Activated T-helper 1 cell treated with Interleukin-2 at 50 U/mL for 16 hours (primary cell): Measurements from ENCODE around the gene AJAP1.

ENCODE experiments used
- DNase-seq: peaks from one replicate; pipeline ENCODE4 v3.0.0-alpha.2; 2020; ENCODE audit warnings: low read depth

The AJAP1 gene

DNA sequence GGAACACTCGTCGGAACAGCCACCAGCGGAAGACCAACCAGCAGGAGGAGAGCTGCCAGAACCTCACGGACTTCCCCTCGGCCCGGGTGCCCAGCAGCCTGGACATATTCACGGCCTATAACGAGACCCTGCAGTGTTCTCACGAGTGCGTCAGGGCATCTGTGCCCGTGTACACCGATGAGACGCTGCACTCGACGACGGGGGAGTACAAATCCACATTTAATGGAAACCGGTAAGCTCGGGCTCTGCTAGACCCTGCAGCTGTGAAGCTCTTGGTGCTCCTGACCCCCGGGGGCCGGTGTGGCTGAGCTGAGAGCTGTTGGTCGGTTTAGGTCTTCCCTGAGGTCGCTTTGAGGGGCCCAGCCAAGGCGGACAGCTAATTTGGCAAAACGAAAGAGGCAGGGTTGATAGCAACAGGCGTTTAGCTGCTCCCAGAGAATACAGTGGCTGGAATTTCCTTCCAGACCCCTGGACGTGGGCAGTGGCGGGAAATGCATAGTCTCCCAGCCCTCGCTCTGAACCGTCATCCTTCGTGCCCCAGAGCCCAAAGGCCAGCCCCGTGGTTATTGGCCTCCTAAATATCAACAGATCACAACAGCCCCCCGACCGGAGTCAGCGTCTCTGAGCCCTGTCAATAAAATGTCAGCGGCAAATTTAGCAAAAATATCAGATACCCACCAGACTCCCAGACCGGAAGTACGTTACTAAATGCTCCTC is 118.0 kb downstream of the AJAP1 start:
- DNase-seq = no peak

DNA sequence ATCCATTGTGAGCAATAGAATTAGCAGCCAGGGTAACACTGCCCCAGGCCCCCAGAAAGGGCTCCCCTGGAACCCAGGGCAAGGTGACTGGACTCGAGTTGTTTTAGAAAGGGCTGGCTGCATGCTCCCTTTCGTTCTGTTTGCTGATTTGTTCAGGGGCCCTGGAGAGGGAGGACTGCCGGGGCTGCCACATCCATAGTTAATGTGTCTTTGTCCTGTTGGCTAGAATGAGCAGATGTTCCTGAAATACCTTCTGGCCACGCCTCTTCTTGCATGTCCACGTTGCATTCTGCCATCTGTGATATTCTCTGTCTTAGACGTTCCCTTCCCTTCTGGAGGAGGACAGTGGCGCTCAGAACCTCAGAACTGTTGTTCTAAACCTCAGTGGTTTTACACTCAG is 118.8 kb downstream of the AJAP1 start:
- DNase-seq = no peak

GRCh38 chr1:4775506-4775905 is 121.1 kb downstream of the AJAP1 start:
- no peak for DNase-seq

DNA sequence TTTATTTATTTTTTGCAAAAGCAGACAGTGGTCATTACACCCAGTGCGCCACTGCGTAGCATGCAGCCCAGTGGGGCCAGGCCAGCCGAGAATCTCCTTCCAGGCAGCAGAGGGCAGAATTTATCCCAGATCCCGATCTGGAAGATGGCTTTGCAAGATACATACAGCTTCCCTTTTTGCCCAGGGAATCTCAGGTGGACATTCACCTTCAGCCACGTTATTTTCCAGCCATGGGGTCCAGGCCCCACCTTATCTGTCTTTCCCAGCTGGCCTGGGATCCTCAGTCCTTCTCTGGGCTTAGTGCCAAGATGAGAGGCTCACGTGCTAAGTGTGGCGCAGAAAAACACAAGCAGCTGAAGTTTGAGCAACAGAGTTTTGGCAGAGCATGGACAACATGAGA is 123.6 kb downstream of the AJAP1 start:
- DNase-seq = no peak

- no peak for DNase-seq
These were observed 127.2 kb downstream of the AJAP1 start for GRCh38 chr1:4781646-4782045.

DNA sequence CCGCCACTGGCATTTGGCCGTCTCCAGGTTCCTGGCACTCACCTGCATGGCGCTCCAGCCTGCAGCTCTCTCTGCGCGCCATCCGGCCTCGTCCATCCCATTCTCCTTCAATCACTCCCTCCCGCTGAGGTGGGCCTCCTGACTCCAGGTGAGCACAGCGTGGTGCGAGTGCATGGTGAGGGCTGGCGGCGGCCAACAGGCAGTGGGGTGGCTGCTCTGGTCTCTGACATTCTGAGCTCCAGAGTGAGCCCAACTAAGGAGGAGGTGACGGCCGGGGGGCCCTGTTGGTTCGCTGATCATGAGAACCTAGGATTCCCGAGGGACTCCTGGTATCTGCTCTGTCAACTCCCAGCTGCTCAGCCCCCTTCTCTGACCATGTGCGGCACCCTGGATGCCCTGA is 130.4 kb downstream of the AJAP1 start:
- no peak for DNase-seq

DNA sequence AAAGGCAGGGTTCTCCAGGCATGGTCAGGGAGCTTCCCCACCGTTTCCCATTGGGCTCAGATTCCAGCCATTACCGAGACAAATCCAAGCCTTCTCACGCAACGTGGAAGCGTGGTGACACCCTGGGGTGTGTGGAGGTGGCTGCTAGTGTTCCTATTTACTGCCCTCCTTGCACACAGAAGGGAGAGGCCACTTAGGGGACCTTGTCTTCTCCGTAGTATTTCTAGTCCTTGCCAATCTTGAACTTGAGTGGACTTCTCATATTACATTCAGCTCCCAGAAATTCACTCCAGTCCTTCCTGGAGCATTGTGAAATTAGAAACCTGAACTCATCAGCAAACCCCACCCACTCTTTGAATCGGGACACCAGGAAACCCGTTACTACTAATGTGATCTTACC is 131.6 kb downstream of the AJAP1 start:
- DNase-seq = no peak

DNA sequence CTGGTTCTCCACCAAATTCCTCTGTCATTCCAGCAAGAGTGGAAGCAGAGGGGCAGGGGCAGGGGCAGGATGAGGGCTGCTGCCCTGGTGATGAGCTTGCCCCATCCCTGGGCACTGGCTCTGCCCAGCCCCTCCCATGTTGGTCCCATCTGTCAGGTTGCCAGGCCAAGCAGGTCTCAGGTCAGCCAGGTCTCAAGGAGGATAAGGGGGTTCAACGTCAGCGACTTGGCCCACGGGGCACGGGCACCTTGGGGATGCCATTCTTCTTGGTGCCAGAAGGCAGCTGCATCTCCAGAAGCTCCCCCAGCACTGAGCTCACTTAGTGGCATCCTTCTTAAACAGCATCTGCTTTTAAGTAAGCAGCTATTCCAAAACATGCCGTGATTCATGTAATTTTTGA is 133.1 kb downstream of the AJAP1 start:
- no peak for DNase-seq

- DNase-seq = no peak
These were observed 138.2 kb downstream of the AJAP1 start for GRCh38 chr1:4792565-4792964.

DNA sequence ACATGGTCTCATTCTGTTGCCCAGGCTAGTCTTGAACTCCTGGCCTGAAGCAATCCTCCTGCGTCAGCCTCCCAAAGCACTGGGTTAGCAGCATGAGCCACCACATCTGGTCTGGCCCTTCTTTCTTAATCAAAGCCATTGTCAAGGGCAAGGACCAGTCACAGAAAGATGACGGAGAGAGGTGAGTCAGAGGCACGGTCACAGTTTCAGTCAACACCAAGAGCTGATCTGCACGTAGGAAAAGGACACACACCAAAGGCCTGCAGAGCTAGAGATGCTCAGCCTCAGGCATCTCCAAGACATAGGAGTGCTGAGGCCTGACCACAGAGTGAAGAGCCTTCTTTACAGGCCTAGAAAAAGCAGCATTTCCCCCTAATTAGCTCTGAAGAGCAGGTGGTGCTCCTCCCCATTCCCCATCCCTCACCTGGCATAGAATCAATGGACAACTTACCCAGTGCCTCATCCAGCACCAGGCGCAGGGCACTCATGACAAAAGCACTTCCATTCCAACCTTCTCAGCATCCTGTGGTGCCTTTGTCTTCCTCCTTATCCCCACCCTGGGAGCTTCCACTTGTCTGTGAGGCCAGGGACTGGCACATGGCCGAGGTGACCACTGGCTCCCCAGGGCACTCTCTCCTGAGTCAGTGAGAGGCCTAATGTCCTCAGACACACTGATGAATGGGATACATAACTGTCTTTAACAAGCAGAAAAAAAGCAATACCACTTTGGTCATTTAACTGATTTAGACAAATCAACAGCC is 139.8 kb downstream of the AJAP1 start:
- no peak for DNase-seq

- no peak for DNase-seq
These were observed 142.0 kb downstream of the AJAP1 start for GRCh38 chr1:4796161-4797015.

DNA sequence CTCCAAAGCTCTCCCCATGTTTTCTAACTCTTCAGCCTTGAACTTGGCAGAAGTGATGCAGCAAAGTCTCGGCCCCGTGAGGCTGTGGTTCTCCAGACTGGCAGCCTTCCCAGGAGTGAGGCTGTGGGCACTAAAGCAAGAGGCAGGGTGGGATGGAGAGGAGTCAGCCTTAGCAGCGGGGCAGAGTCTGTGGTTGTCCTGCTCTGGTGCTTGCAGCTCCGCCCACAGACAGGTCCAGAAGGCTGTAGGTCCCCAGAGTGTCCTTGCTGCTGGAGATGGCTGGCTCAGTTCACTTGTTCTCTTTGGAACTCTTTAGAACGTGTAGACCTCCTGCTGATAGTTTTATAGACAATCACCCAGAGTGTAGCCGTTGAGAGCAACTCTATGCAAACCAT is 142.6 kb downstream of the AJAP1 start:
- no peak for DNase-seq

- no peak for DNase-seq
These were observed 143.0 kb downstream of the AJAP1 start for GRCh38 chr1:4797429-4797828.

DNA sequence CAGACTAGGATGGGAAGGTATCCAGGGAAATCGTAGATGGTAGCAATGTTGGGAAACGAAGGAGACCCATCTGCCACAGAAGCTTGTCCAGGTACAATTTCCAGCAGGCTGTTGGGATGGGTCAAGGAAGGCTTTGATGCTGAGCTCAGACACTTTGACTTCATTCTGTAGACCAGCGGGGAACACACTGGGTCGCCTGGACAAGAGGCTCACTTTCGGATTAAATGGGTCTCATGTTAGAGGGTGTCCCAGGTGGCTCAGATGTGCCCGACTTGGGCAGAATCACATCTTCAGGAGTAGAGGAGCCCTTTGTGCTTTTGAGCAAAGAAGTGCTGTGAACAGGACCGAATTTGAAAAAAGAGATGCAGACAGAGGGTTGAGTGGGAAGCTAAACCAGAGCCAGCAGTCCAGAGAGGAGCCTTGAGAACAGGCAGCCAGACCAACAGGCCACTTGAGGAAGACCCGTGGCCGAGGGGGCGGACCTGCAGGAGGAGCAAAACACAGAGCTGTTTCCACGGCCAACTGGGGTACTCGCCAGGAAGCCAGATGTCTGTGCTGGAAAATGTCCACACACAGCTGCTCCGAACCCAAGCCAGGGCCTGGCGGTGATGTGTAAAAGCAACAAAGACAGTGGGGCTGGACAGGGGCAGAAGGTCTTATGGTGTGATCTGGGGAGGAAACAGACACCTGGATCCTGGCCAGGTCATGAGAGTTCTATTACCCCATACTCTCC is 146.9 kb downstream of the AJAP1 start:
- no peak for DNase-seq

GRCh38 chr1:4802024-4802423 is 147.6 kb downstream of the AJAP1 start:
- no peak for DNase-seq

GRCh38 chr1:4803335-4803734 is 148.9 kb downstream of the AJAP1 start:
- no peak for DNase-seq

DNA sequence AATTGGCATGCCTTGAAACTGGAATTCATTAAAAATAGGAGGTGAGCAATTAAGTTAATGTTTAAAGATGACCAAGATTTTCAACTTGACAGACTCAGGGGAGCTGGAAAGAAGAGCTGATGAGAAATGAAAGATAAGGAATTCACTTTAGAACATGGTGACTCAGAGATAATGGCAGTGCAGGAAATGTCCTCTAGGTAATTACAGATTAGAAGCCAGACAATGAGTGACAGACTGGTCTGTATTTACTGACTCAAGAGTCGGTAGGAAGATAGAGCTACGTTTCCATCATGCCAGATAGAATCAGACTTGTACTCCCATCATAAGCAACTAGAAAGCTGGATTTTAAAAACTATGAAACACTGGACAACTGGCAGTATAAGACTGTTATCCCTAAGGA is 151.6 kb downstream of the AJAP1 start:
- no peak for DNase-seq

- no peak for DNase-seq
These were observed 166.1 kb downstream of the AJAP1 start for GRCh38 chr1:4820543-4820942.

GRCh38 chr1:4825800-4826450 is 171.5 kb downstream of the AJAP1 start:
- no peak for DNase-seq

DNA sequence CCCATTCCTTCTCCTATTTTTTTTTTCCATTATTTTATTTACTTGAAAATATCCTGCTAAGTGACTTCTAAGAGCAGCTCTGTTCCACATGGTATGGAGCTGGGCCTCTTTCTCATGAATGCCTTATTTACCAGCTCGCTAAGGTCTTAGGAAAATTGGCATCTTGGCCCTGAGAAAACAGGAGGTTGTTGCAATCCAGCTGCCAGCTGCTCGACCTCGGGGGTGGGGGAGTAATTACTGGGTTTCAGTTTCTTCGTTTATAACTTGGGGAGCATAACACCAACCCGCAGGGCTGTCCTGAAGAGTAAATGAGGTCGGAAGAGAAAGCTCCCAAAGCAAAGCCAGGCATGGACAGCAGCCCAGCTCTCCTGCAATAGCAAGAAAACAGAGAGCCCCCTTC is 176.3 kb downstream of the AJAP1 start:
- no peak for DNase-seq

DNA sequence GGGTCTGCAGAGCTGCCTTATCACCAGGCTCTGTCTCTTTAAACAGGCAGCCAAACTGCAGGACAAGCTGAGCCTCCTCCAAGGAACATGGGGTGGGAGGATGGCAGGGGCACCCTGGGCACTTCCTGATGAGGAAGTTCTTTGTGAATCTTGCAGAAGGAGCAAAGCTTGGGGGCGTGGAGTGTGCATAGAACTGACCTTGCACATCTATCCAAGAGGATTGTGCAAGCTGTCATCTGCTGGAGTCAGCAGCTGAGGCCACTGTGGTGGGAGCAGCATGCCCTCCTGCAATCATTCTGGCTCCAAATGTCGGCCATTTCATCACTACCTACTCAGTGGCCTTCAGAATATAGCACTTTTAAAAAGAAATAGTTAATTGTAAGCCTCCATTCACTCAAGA is 182.2 kb downstream of the AJAP1 start:
- DNase-seq = no peak
